ENCODE data around the gene CNTROB. TPM values are rescaled to one million over a fixed set of nuclear protein-coding genes. Genes with fewer than 3 reads are reported as not detected.

Gene CNTROB
- total RNA-seq, 3 donors from 2014 or later, result 23.7 to 34.5 (median 31.4) TPM

DNA sequence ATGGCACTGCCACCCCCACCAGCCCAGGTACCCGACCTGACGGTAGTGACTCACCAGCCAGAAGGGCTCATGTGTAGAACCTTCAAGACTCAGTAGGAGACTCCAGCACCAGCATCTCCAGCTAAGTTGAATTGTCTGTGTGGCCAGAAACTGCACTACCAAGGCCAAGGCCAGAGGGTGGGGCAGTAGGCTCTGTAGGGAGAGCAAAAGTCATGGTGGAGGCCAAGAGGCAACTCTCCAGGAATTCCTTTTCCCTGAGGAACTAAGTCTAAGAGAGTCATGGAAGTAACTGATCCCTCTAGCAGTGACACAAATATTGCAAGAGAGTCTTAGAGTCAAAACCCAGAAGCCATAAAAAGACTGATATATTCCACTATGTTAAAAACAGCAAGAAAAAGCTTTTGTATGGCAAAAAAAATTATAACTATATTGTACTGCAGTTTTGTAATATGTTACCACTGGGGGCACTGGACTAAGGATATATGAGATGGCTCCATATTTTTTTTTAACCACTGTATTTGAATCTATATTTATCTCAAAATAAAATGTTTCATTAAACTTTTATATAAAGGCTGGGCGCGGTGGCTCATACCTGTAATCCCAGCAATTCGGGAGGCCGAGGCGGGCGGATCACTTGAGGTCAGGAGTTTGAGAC is 40.3 kb downstream of the CNTROB start:
- H3K4me3 ChIP-seq, result no peak overlapping the region
- DNase-seq (no peak), ATAC-seq (no peak)
- intact Hi-C loops (cut with DNase I, micrococcal nuclease), result no loop called here
- TF ChIP-seq, protein P1, sequence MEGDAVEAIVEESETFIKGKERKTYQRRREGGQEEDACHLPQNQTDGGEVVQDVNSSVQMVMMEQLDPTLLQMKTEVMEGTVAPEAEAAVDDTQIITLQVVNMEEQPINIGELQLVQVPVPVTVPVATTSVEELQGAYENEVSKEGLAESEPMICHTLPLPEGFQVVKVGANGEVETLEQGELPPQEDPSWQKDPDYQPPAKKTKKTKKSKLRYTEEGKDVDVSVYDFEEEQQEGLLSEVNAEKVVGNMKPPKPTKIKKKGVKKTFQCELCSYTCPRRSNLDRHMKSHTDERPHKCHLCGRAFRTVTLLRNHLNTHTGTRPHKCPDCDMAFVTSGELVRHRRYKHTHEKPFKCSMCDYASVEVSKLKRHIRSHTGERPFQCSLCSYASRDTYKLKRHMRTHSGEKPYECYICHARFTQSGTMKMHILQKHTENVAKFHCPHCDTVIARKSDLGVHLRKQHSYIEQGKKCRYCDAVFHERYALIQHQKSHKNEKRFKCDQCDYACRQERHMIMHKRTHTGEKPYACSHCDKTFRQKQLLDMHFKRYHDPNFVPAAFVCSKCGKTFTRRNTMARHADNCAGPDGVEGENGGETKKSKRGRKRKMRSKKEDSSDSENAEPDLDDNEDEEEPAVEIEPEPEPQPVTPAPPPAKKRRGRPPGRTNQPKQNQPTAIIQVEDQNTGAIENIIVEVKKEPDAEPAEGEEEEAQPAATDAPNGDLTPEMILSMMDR (IDR thresholded peaks at IDR 0.05), result no peak
- H3K36me3 ChIP-seq (ENCODE audit: low read depth), result no peaks in the 10 kb centered on the region
- H3K4me1 ChIP-seq (ENCODE audit: low read depth), result peaks cover 6% of the 10 kb centered on the region
- peaks cover 22% of the 10 kb centered on the region for H3K9me3 ChIP-seq

DNA sequence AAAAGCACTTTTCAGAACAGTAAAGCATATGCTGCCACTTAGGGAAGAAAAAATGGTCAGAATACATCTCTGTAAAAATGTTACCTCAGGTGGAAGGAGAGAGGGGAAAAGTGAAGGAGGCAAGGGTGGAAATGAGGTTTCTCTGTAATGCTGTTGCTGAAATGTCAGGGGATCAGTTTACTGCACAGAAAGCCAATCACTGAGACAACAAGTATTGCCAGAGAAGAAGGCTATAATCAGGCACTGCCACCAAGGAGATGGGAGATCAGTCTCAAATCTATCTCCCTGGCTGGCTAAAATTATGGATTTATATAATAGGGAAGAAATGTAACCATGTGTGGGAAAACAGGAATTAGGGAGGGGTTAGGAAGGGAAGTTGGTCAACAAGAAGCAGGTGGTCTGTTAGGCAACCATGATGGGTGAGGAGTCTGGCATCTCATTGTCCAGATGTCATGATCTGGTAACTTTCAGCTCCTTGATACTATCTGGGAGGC is 42.7 kb downstream of the CNTROB start:
- Histone ChIP-seq H3K36me3 (ENCODE audit: low read depth) (no peaks in the 10 kb centered on the region), H3K9me3 (peaks cover 22% of the 10 kb centered on the region), H3K4me3 (no peak overlapping the region), H3K4me1 (ENCODE audit: low read depth) (peaks cover 6% of the 10 kb centered on the region)
- TF ChIP-seq, protein P1 (IDR thresholded peaks at IDR 0.05), result no peak
- intact Hi-C loops (cut with DNase I, micrococcal nuclease), result no loop called here
- DNase-seq, result no peak
- no peak for ATAC-seq

- Histone ChIP-seq H3K4me1 (ENCODE audit: low read depth) (peaks cover 6% of the 10 kb centered on the region), H3K9me3 (peaks cover 22% of the 10 kb centered on the region), H3K36me3 (ENCODE audit: low read depth) (no peaks in the 10 kb centered on the region), H3K4me3 (no peak overlapping the region)
- TF ChIP-seq, protein P1 (IDR thresholded peaks at IDR 0.05), result no peak
- intact Hi-C loops (cut with DNase I, micrococcal nuclease), result no loop called here
- DNase-seq (peak in 2 of 3 donors; percentile 50 to 51), ATAC-seq (peak; percentile 77)
Observed at GRCh38 chr17:7977039-7977438, 45.0 kb downstream of the CNTROB start.

DNA sequence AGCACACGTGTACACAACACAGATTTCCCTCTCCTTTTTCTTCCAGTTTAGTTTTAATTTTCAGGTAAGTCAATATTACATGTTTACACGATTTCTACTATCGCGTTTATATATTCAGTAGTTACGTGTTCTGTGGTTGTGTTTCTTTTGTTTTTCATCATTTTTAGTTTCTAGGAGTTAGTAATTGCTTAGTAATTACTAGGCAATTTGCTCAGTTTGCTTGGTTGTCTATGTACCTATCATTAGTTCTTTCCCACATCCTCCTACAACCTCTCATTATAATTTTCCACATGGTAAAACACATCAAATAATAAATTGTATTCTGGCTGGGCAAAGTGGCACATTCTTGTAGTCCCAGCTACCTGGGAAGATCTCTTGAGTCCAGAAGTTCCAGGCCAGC is 45.8 kb downstream of the CNTROB start:
- peaks cover 6% of the 10 kb centered on the region for H3K4me1 ChIP-seq (ENCODE audit: low read depth)
- TF ChIP-seq, protein P1 (IDR thresholded peaks at IDR 0.05), result no peak
- DNase-seq, result no peak
- H3K36me3 ChIP-seq (ENCODE audit: low read depth), result no peaks in the 10 kb centered on the region
- H3K9me3 ChIP-seq, result peaks cover 22% of the 10 kb centered on the region
- intact Hi-C loops (cut with DNase I, micrococcal nuclease), result no loop called here
- ATAC-seq, result no peak
- no peak overlapping the region for H3K4me3 ChIP-seq

- ATAC-seq (no peak), DNase-seq (no peak)
- no peaks in the 10 kb centered on the region for H3K36me3 ChIP-seq (ENCODE audit: low read depth)
- no peaks in the 10 kb centered on the region for H3K9me3 ChIP-seq
- no peak overlapping the region for H3K4me3 ChIP-seq
- TF ChIP-seq, protein P1 (IDR thresholded peaks at IDR 0.05), result no peak
- intact Hi-C loops (cut with DNase I, micrococcal nuclease), result loop anchor here in 1 of 2 donors (10.0 kb wide), 2 partner anchors 77 to 237 kb away; no protein-coding TSS in a partner anchor
- no peaks in the 10 kb centered on the region for H3K4me1 ChIP-seq (ENCODE audit: low read depth)
Observed at GRCh38 chr17:7982173-7982572, 50.2 kb downstream of the CNTROB start.

All from mucosa of descending colon (tissue), 3 donors.